Neuronal stem cell (in vitro differentiated cells): ENCODE results near the gene C1QB.
"Not testable (repeated sequence)": the region's sequence is repeated elsewhere in the genome, so short reads cannot be mapped to it uniquely, and the experiment has no call there.

Source experiments
- DNase-seq: peaks from one replicate; pipeline ENCODE4 v3.0.0-alpha.2; 2013; ENCODE audit warnings: low spot score
- H2AFZ ChIP-seq: one replicate; pipeline ENCODE4 v1.6.1; 2013; ENCODE audit warnings: mild to moderate bottlenecking, low read length, inconsistent platforms
- H2AK5ac ChIP-seq: 2 replicates; pipeline ENCODE4 v1.6.1; 2013; ENCODE audit warnings: low read depth, mild to moderate bottlenecking, inconsistent platforms, low read length, moderate library complexity, mixed read lengths
- H2BK120ac ChIP-seq: 2 replicates; pipeline ENCODE4 v1.6.1; 2013; ENCODE audit warnings: low read depth, mild to moderate bottlenecking, inconsistent platforms, low read length, moderate library complexity, mixed read lengths
- H2BK12ac ChIP-seq: one replicate; pipeline ENCODE4 v1.6.1; 2013; ENCODE audit warnings: low read length, inconsistent platforms
- H2BK15ac ChIP-seq: 2 replicates; pipeline ENCODE4 v1.6.1; 2013; ENCODE audit warnings: mild to moderate bottlenecking, low read length, inconsistent platforms, mixed read lengths
- H2BK5ac ChIP-seq: one replicate; pipeline ENCODE4 v1.6.1; 2013; ENCODE audit warnings: inconsistent platforms, mild to moderate bottlenecking, low read length, moderate library complexity
- H3K14ac ChIP-seq: one replicate; pipeline ENCODE4 v1.6.1; 2013; ENCODE audit warnings: low read length, inconsistent platforms
- H3K18ac ChIP-seq: 2 replicates; pipeline ENCODE4 v1.6.1; 2013; ENCODE audit warnings: low read length, inconsistent platforms
- H3K23ac ChIP-seq: 2 replicates; pipeline ENCODE4 v1.6.1; 2013; ENCODE audit warnings: low read depth, mild to moderate bottlenecking, mixed read lengths, low read length, inconsistent platforms; ENCODE audit not compliant: poor library complexity
- H3K27ac ChIP-seq: replicated peaks from 3 replicates; pipeline ENCODE4 v1.5.1; 2013; ENCODE audit warnings: low read length, inconsistent platforms
- H3K27me3 ChIP-seq, 3 experiments: 2 replicates each; pipeline ENCODE4 v1.6.1; 2013; ENCODE audit warnings: low read length in 3 of 3, mild to moderate bottlenecking in 2 of 3, inconsistent platforms in 1 of 3, low read depth in 1 of 3, mixed read lengths in 1 of 3, moderate library complexity in 1 of 3; ENCODE audit not compliant: control insufficient read depth in 3 of 3, insufficient read depth in 3 of 3
- H3K36me3 ChIP-seq, 2 donors: replicated peaks in 1 of 2; 2 replicates each; pipeline ENCODE4 v1.6.1; 2013; ENCODE audit warnings: low read length in 2 of 2; ENCODE audit not compliant: control insufficient read depth in 2 of 2, insufficient read depth in 2 of 2
- H3K4ac ChIP-seq: 2 replicates; pipeline ENCODE4 v1.6.1; 2013; ENCODE audit warnings: inconsistent platforms, mild to moderate bottlenecking, low read length, moderate library complexity
- H3K4me1 ChIP-seq, 2 donors: 1 replicate in 1 of 2; 2 replicates in 1 of 2; pipeline ENCODE4 v1.6.1; 2013; ENCODE audit warnings: low read length in 2 of 2, low read depth in 1 of 2; ENCODE audit not compliant: control insufficient read depth in 2 of 2, insufficient read depth in 1 of 2
- H3K4me2 ChIP-seq: one replicate; pipeline ENCODE4 v1.6.1; 2013; ENCODE audit warnings: mild to moderate bottlenecking, low read length, inconsistent platforms; ENCODE audit not compliant: insufficient read depth, poor library complexity, severe bottlenecking
- H3K4me3 ChIP-seq, 2 donors: 2 replicates each; pipeline ENCODE4 v1.5.1; 2013; ENCODE audit warnings: low read length in 2 of 2, mild to moderate bottlenecking in 2 of 2, inconsistent platforms in 1 of 2, moderate library complexity in 1 of 2
- H3K79me1 ChIP-seq: one replicate; pipeline ENCODE4 v1.6.1; 2013; ENCODE audit warnings: low read depth, mild to moderate bottlenecking, inconsistent platforms, low read length, moderate library complexity
- H3K9ac ChIP-seq: one replicate; pipeline ENCODE4 v1.6.1; 2013; ENCODE audit warnings: mild to moderate bottlenecking, low read depth, low read length, inconsistent platforms; ENCODE audit not compliant: poor library complexity
- H3K9me3 ChIP-seq, 2 donors: replicated peaks in 1 of 2; 2 replicates each; pipeline versions ENCODE3 to v1.6.1; 2013; ENCODE audit warnings: low read length in 2 of 2, mild to moderate bottlenecking in 2 of 2, inconsistent platforms in 1 of 2, low read depth in 1 of 2, mixed read lengths in 1 of 2, moderate library complexity in 1 of 2; ENCODE audit not compliant: control insufficient read depth in 2 of 2, insufficient read depth in 1 of 2
- H4K8ac ChIP-seq: one replicate; pipeline ENCODE4 v1.6.1; 2013; ENCODE audit warnings: low read depth, mild to moderate bottlenecking, inconsistent platforms, low read length, moderate library complexity
- H4K91ac ChIP-seq: one replicate; pipeline ENCODE4 v1.6.1; 2013; ENCODE audit warnings: low read length, low read depth, mild to moderate bottlenecking, inconsistent platforms; ENCODE audit not compliant: poor library complexity
- WGBS, 2 donors: extraction: QIAGEN DNeasy Blood & Tissue Kit; methylation state at CpG; one replicate each; pipeline ENCODE4 v1.1.7; 2013; ENCODE audit warnings: missing lambda C conversion rate in 2 of 2, mixed read lengths in 1 of 2; ENCODE audit not compliant: insufficient read length in 2 of 2, insufficient replicate concordance in 1 of 2; ENCODE audit errors: extremely low coverage in 2 of 2; 5-methylcytosine and 5-hydroxymethylcytosine counted together

The C1QB gene

GRCh38 chr1:22676151-22676550, 23.1 kb downstream of the C1QB start:
- H3K14ac ChIP-seq, H2BK5ac ChIP-seq, H3K18ac ChIP-seq, DNase-seq, H3K4me2 ChIP-seq, H2BK15ac ChIP-seq, H3K27ac ChIP-seq, H3K9ac ChIP-seq, H2AK5ac ChIP-seq, H4K8ac ChIP-seq, H3K79me1 ChIP-seq, H2BK12ac ChIP-seq, H3K4ac ChIP-seq, H2BK120ac ChIP-seq, H3K23ac ChIP-seq, H3K36me3 ChIP-seq, H4K91ac ChIP-seq, H3K27me3 ChIP-seq, H3K9me3 ChIP-seq, H3K4me3 ChIP-seq: not testable (repeated sequence)
- H2AFZ ChIP-seq = peak overlapping the region; percentile 26
- WGBS, 2 donors = no CpG with 5 or more reads among the region's 15 CpGs
- H3K4me1 ChIP-seq = peaks cover 29 to 36% of the 10 kb centered on the region in 2 donors

- WGBS, 2 donors = no CpG with 5 or more reads among the region's 37 CpGs
Measured at GRCh38 chr1:22676916-22677583, 24.0 kb downstream of the C1QB start.

GRCh38 chr1:22677931-22678896, 25.2 kb downstream of the C1QB start:
- no peak overlapping the region for H2BK12ac ChIP-seq
- peak overlapping the region; percentile 1 for H3K23ac ChIP-seq
- H3K4ac ChIP-seq = peak overlapping the region; percentile 28
- H4K91ac ChIP-seq = peak overlapping the region; percentile 28
- H3K36me3 ChIP-seq = no peaks in the 10 kb centered on the region
- H2BK120ac ChIP-seq = no peak overlapping the region
- H2AK5ac ChIP-seq = no peak overlapping the region
- H3K4me1 ChIP-seq = peaks cover 25 to 28% of the 10 kb centered on the region in 2 donors
- peak overlapping the region; percentile 46 for H3K9ac ChIP-seq
- H4K8ac ChIP-seq = peak overlapping the region; percentile 99
- H3K79me1 ChIP-seq = peaks cover 6% of the 10 kb centered on the region
- 100% methylated on average over 2 of the region's 13 CpGs; no CpG with 5 or more reads in 1 of the 2 donors for WGBS, 2 donors
- no peaks in the 10 kb centered on the region for H3K27me3 ChIP-seq
- H2BK5ac ChIP-seq = peak overlapping the region; percentile 40
- H3K18ac ChIP-seq = peak overlapping the region; percentile 81
- no peak overlapping the region for H3K27ac ChIP-seq
- peak overlapping the region; percentile 97 for H3K14ac ChIP-seq
- no peak for DNase-seq
- peak overlapping the region; percentile 63 for H2BK15ac ChIP-seq
- no peak overlapping the region for H3K4me2 ChIP-seq
- H3K4me3 ChIP-seq = peak overlapping the region in 1 of 2 donors; percentile 53
- peak overlapping the region; percentile 27 for H2AFZ ChIP-seq
- H3K9me3 ChIP-seq = peaks cover 0 to 8% of the 10 kb centered on the region in 2 donors

More at GRCh38 chr1:22676916-22677583, 24.0 kb downstream of the C1QB start:
- Histone ChIP-seq H3K4me2 (no peak overlapping the region), H3K9me3 (peaks cover 0 to 8% of the 10 kb centered on the region in 2 donors), H2AK5ac (no peak overlapping the region), H2BK120ac (no peak overlapping the region), H3K27me3 (no peaks in the 10 kb centered on the region), H4K91ac (no peak overlapping the region), H4K8ac (no peak overlapping the region), H3K79me1 (peaks cover 6% of the 10 kb centered on the region), H3K14ac (peak overlapping the region; percentile 2), H2BK12ac (no peak overlapping the region), H3K27ac (no peak overlapping the region), H2AFZ (peak overlapping the region; percentile 26), H3K9ac (no peak overlapping the region), H2BK5ac (no peak overlapping the region), H3K4me3 (no peak overlapping the region), H3K4me1 (peaks cover 29 to 36% of the 10 kb centered on the region in 2 donors), H3K23ac (no peak overlapping the region), H2BK15ac (no peak overlapping the region), H3K18ac (peak overlapping the region; percentile 39), H3K4ac (no peak overlapping the region), H3K36me3 (no peaks in the 10 kb centered on the region)
- DNase-seq = no peak

- H3K27ac ChIP-seq = no peak overlapping the region
- no peak overlapping the region for H4K8ac ChIP-seq
- peak overlapping the region; percentile 6 for H2AK5ac ChIP-seq
- H3K4me2 ChIP-seq = no peak overlapping the region
- H3K23ac ChIP-seq = no peak overlapping the region
- H3K79me1 ChIP-seq = peaks cover 6% of the 10 kb centered on the region
- DNase-seq = no peak
- WGBS, 2 donors = no CpG with 5 or more reads among the region's 9 CpGs
- H2AFZ ChIP-seq = no peak overlapping the region
- no peak overlapping the region for H2BK120ac ChIP-seq
- no peak overlapping the region for H2BK5ac ChIP-seq
- no peak overlapping the region for H2BK15ac ChIP-seq
- H3K4me3 ChIP-seq = no peak overlapping the region
- no peak overlapping the region for H3K9ac ChIP-seq
- H3K36me3 ChIP-seq = no peaks in the 10 kb centered on the region
- H3K14ac ChIP-seq = no peak overlapping the region
- peaks cover 30% of the 10 kb centered on the region in 2 donors for H3K4me1 ChIP-seq
- H3K9me3 ChIP-seq = peaks cover 0 to 8% of the 10 kb centered on the region in 2 donors
- H3K18ac ChIP-seq = no peak overlapping the region
- H3K4ac ChIP-seq = no peak overlapping the region
- no peak overlapping the region for H4K91ac ChIP-seq
- H3K27me3 ChIP-seq = no peaks in the 10 kb centered on the region
- no peak overlapping the region for H2BK12ac ChIP-seq
Measured at GRCh38 chr1:22680726-22681125, 27.7 kb downstream of the C1QB start.
